Measurements from ENCODE around the gene M6PR.

Gene M6PR

GRCh38 chr12:8991371-8992345 is 42.2 kb upstream of the M6PR start:
- H3K4me2 ChIP-seq: no peak overlapping the region
- TF ChIP-seq CTCF (conservative IDR thresholded peaks at IDR 0.05; ENCODE audit: low read depth, low read length): no peak

GRCh38 chr12:8989413-8989812 is 40.0 kb upstream of the M6PR start, which contains the start of gene KLRG1:
TSS of gene KLRG1 (plus strand) at chr12:8989546. CDS start at chr12:8989636, 90 bp downstream.
- no peak within 1 kb of the TSS for H3K27ac ChIP-seq
- H3K79me2 ChIP-seq (ENCODE audit: insufficient read depth, low read depth): no peaks in the 10 kb centered on the region
- no peaks in the 10 kb centered on the region for H3K4me1 ChIP-seq (ENCODE audit: low read depth, poor library complexity, severe bottlenecking)
- no peaks in the 10 kb centered on the region for H3K27me3 ChIP-seq (ENCODE audit: insufficient read depth, low read depth)
- no peaks in the 10 kb centered on the region for H3K36me3 ChIP-seq (ENCODE audit: insufficient read depth)
- H3K9ac ChIP-seq: no peak within 1 kb of the TSS
- TF ChIP-seq CTCF (conservative IDR thresholded peaks at IDR 0.05; ENCODE audit: low read depth, low read length): no peak
- H2AFZ ChIP-seq (ENCODE audit: low read depth): no peak within 1 kb of the TSS
- H3K4me2 ChIP-seq: no peak within 1 kb of the TSS
- no peaks in the 10 kb centered on the region for H4K20me1 ChIP-seq (ENCODE audit: insufficient read depth)
- H3K4me3 ChIP-seq (IDR thresholded peaks at IDR 0.05; ENCODE audit: insufficient read depth, low read depth, low read length): no peak within 1 kb of the TSS

More at GRCh38 chr12:8991371-8992345, 42.2 kb upstream of the M6PR start:
- H4K20me1 ChIP-seq (ENCODE audit: insufficient read depth): no peaks in the 10 kb centered on the region
- H3K79me2 ChIP-seq (ENCODE audit: insufficient read depth, low read depth): no peaks in the 10 kb centered on the region
- no peaks in the 10 kb centered on the region for H3K36me3 ChIP-seq (ENCODE audit: insufficient read depth)
- H3K27ac ChIP-seq: no peak overlapping the region
- H3K4me1 ChIP-seq (ENCODE audit: low read depth, poor library complexity, severe bottlenecking): no peaks in the 10 kb centered on the region
- H3K9ac ChIP-seq: no peak overlapping the region
- no peaks in the 10 kb centered on the region for H3K27me3 ChIP-seq (ENCODE audit: insufficient read depth, low read depth)
- H3K4me3 ChIP-seq (IDR thresholded peaks at IDR 0.05; ENCODE audit: insufficient read depth, low read depth, low read length): no peak overlapping the region
- no peak overlapping the region for H2AFZ ChIP-seq (ENCODE audit: low read depth)

GRCh38 chr12:8987685-8988084 is 38.2 kb upstream of the M6PR start:
- Histone ChIP-seq H2AFZ (ENCODE audit: low read depth) (no peak overlapping the region), H3K27ac (no peak overlapping the region), H3K4me1 (ENCODE audit: low read depth, poor library complexity, severe bottlenecking) (no peaks in the 10 kb centered on the region), H3K27me3 (ENCODE audit: insufficient read depth, low read depth) (no peaks in the 10 kb centered on the region), H3K79me2 (ENCODE audit: insufficient read depth, low read depth) (no peaks in the 10 kb centered on the region), H3K9ac (no peak overlapping the region), H3K4me3 (IDR thresholded peaks at IDR 0.05; ENCODE audit: insufficient read depth, low read depth, low read length) (no peak overlapping the region), H4K20me1 (ENCODE audit: insufficient read depth) (no peaks in the 10 kb centered on the region), H3K36me3 (ENCODE audit: insufficient read depth) (no peaks in the 10 kb centered on the region), H3K4me2 (no peak overlapping the region)
- no peak for TF ChIP-seq CTCF (conservative IDR thresholded peaks at IDR 0.05; ENCODE audit: low read depth, low read length)

GRCh38 chr12:8987163-8987562 is 37.7 kb upstream of the M6PR start:
- H3K4me2 ChIP-seq: no peak overlapping the region

More at GRCh38 chr12:8987163-8987562, 37.7 kb upstream of the M6PR start:
- no peak overlapping the region for H3K9ac ChIP-seq
- H3K36me3 ChIP-seq (ENCODE audit: insufficient read depth): no peaks in the 10 kb centered on the region
- H3K4me3 ChIP-seq (IDR thresholded peaks at IDR 0.05; ENCODE audit: insufficient read depth, low read depth, low read length): no peak overlapping the region
- no peaks in the 10 kb centered on the region for H3K27me3 ChIP-seq (ENCODE audit: insufficient read depth, low read depth)
- H4K20me1 ChIP-seq (ENCODE audit: insufficient read depth): no peaks in the 10 kb centered on the region
- no peak for TF ChIP-seq CTCF (conservative IDR thresholded peaks at IDR 0.05; ENCODE audit: low read depth, low read length)
- no peaks in the 10 kb centered on the region for H3K4me1 ChIP-seq (ENCODE audit: low read depth, poor library complexity, severe bottlenecking)
- H2AFZ ChIP-seq (ENCODE audit: low read depth): no peak overlapping the region
- no peaks in the 10 kb centered on the region for H3K79me2 ChIP-seq (ENCODE audit: insufficient read depth, low read depth)
- no peak overlapping the region for H3K27ac ChIP-seq
